T-helper 17 cell (primary cell): ENCODE results near the gene C9orf78. TPM values are rescaled to one million over a fixed set of nuclear protein-coding genes. Genes with fewer than 3 reads are reported as not detected.
"Not testable (repeated sequence)": the region's sequence is repeated elsewhere in the genome, so short reads cannot be mapped to it uniquely, and the experiment has no call there.

Experiments
- ATAC-seq: fragments of 150-1000 bp; cut with Tn5 transposase; 2 replicates; pipeline ENCODE4 v1.10.0; 2021; ENCODE audit warnings: mild to moderate bottlenecking, moderate library complexity
- DNase-seq, 3 donors: peaks; one replicate each; pipeline versions ENCODE4 v3.0.0 to v3.0.0-alpha.2; 2020 to 2021
- H3K9me3 ChIP-seq: one replicate; pipeline ENCODE4 v1.7.0; 2013; ENCODE audit warnings: low read length, mild to moderate bottlenecking; ENCODE audit not compliant: control insufficient read depth, poor library complexity, severe bottlenecking
- H3K27ac Mint-ChIP-seq: one replicate; pipeline ENCODE4 v1.8.0; 2022; ENCODE audit warnings: mild to moderate bottlenecking, moderate library complexity, mixed read lengths
- H3K27me3 Mint-ChIP-seq: one replicate; pipeline ENCODE4 v1.8.0; 2022; ENCODE audit warnings: mixed read lengths
- H3K36me3 Mint-ChIP-seq: one replicate; pipeline ENCODE4 v1.8.0; 2022; ENCODE audit warnings: low read depth, mixed read lengths
- H3K4me1 Mint-ChIP-seq: one replicate; pipeline ENCODE4 v1.8.0; 2022; ENCODE audit warnings: mild to moderate bottlenecking, mixed read lengths
- H3K4me3 Mint-ChIP-seq: one replicate; pipeline ENCODE4 v1.8.0; 2022; ENCODE audit warnings: mild to moderate bottlenecking, moderate library complexity, mixed read lengths
- total RNA-seq, 4 donors: library from RNA in 2 of 4; stranded (reverse) in 2 of 4; gene quantifications; one replicate each; pipeline ENCODE4 v1.2.3 and lab custom pipeline; 2022 to 2026

C9orf78 gene
- total RNA-seq, 2 donors from 2014 or later = 96.2 to 111 TPM

DNA sequence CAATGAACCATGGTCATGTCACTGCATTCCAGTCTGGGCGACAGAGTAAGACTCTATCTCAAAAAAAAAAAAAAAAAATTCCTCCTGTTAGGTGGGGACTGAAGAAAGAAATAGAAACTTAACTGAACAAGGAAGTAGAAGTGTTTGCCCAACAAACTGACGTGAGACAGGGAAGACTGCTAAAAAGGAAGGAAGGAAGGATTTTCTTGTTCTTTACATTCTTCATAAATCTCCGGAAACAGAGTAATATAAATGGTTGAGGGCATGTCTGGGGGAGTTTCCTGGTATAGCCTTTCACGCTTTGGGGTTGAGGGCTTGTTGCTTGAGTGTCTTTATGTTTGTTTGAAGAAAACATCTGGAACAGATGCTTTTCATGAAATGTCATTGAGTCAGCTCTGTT is 29.0 kb downstream of the C9orf78 start:
- ATAC-seq = no peak
- peak overlapping the region; percentile 41 for H3K4me3 Mint-ChIP-seq
- no peaks in the 10 kb centered on the region for H3K9me3 ChIP-seq
- peaks cover 18% of the 10 kb centered on the region for H3K4me1 Mint-ChIP-seq
- no peak for DNase-seq
- H3K27me3 Mint-ChIP-seq = no peaks in the 10 kb centered on the region
- no peaks in the 10 kb centered on the region for H3K36me3 Mint-ChIP-seq
- H3K27ac Mint-ChIP-seq = no peak overlapping the region

GRCh38 chr9:129803676-129804060 is 31.4 kb downstream of the C9orf78 start:
- H3K9me3 ChIP-seq = no peaks in the 10 kb centered on the region
- H3K27ac Mint-ChIP-seq = no peak overlapping the region
- no peaks in the 10 kb centered on the region for H3K36me3 Mint-ChIP-seq
- peaks cover 16% of the 10 kb centered on the region for H3K4me1 Mint-ChIP-seq
- DNase-seq (no peak), ATAC-seq (no peak)
- no peaks in the 10 kb centered on the region for H3K27me3 Mint-ChIP-seq
- peak overlapping the region; percentile 87 for H3K4me3 Mint-ChIP-seq

- H3K9me3 ChIP-seq = no peaks in the 10 kb centered on the region
- peak; percentile 93 for ATAC-seq
- peaks cover 16% of the 10 kb centered on the region for H3K4me1 Mint-ChIP-seq
- H3K27me3 Mint-ChIP-seq = no peaks in the 10 kb centered on the region
- peak within 1 kb of the TSS; percentile 87 for H3K4me3 Mint-ChIP-seq
- peak within 1 kb of the TSS; percentile 75 for H3K27ac Mint-ChIP-seq
- DNase-seq = peak; percentile 88 to 89 (median 88)
- no peaks in the 10 kb centered on the region for H3K36me3 Mint-ChIP-seq
Observed at GRCh38 chr9:129802833-129803675, 32.0 kb downstream of the C9orf78 start, which contains the start of gene TOR1B. TOR1B (plus strand) TSS chr9:129803184; CDS start chr9:129803213, 29 bp downstream.

- Mint-ChIP-seq H3K4me3 (peak overlapping the region; percentile 76), H3K4me1 (peaks cover 16% of the 10 kb centered on the region), H3K36me3 (no peaks in the 10 kb centered on the region), H3K27ac (peak overlapping the region; percentile 60), H3K27me3 (no peaks in the 10 kb centered on the region)
- H3K9me3 ChIP-seq = no peaks in the 10 kb centered on the region
- ATAC-seq (no peak), DNase-seq (no peak)
Observed at GRCh38 chr9:129801504-129801903, 33.6 kb downstream of the C9orf78 start.

- no peak overlapping the region for H3K27ac Mint-ChIP-seq
- no peak for ATAC-seq
- H3K4me3 Mint-ChIP-seq = no peak overlapping the region
- no peaks in the 10 kb centered on the region for H3K27me3 Mint-ChIP-seq
- H3K9me3 ChIP-seq = no peaks in the 10 kb centered on the region
- no peaks in the 10 kb centered on the region for H3K36me3 Mint-ChIP-seq
- DNase-seq = no peak
- peaks cover 2% of the 10 kb centered on the region for H3K4me1 Mint-ChIP-seq
Observed at GRCh38 chr9:129798973-129799372, 36.1 kb downstream of the C9orf78 start.

- H3K36me3 Mint-ChIP-seq, H3K4me1 Mint-ChIP-seq, H3K4me3 Mint-ChIP-seq, ATAC-seq, H3K27ac Mint-ChIP-seq, H3K9me3 ChIP-seq, DNase-seq, H3K27me3 Mint-ChIP-seq: not testable (repeated sequence)
Observed at GRCh38 chr9:129796029-129796428, 39.0 kb downstream of the C9orf78 start.

- DNase-seq = no peak
- no peaks in the 10 kb centered on the region for H3K36me3 Mint-ChIP-seq
Observed at GRCh38 chr9:129794549-129794948, 40.5 kb downstream of the C9orf78 start.

DNA sequence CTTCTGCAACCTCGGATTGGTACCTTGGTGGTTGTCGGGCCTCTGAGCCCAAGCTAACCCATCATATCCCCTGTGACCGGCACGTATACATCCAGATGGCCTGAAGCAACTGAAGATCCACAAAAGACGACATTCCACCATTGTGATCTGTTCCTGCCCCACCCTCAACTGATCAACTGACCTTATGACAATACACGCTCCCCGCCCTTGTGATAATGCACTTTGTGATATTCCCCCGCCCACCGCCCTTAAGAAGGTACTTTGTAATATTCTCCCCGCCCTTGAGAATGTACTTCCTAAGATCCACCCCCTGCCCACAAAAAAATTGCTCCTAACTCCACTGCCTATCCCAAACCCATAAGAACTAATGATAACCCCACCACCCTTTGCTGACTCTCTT is 48.6 kb downstream of the C9orf78 start:
- H3K4me3 Mint-ChIP-seq = no peak overlapping the region
- no peak overlapping the region for H3K27ac Mint-ChIP-seq
- peaks cover 9% of the 10 kb centered on the region for H3K4me1 Mint-ChIP-seq
- ATAC-seq = no peak
- peaks cover 2% of the 10 kb centered on the region for H3K36me3 Mint-ChIP-seq
- no peak for DNase-seq
- peaks cover 21% of the 10 kb centered on the region for H3K27me3 Mint-ChIP-seq
- no peaks in the 10 kb centered on the region for H3K9me3 ChIP-seq

More at GRCh38 chr9:129794549-129794948, 40.5 kb downstream of the C9orf78 start:
- H3K27ac Mint-ChIP-seq = no peak overlapping the region
- H3K9me3 ChIP-seq = no peaks in the 10 kb centered on the region
- peaks cover 5% of the 10 kb centered on the region for H3K4me1 Mint-ChIP-seq
- no peak overlapping the region for H3K4me3 Mint-ChIP-seq
- no peak for ATAC-seq
- no peaks in the 10 kb centered on the region for H3K27me3 Mint-ChIP-seq

- no peak for ATAC-seq
- Mint-ChIP-seq H3K4me1 (peaks cover 9% of the 10 kb centered on the region), H3K4me3 (no peak overlapping the region), H3K36me3 (peaks cover 2% of the 10 kb centered on the region), H3K27me3 (peaks cover 22% of the 10 kb centered on the region), H3K27ac (no peak overlapping the region)
- DNase-seq = no peak
- H3K9me3 ChIP-seq = no peaks in the 10 kb centered on the region
Observed at GRCh38 chr9:129785866-129786265, 49.2 kb downstream of the C9orf78 start.

DNA sequence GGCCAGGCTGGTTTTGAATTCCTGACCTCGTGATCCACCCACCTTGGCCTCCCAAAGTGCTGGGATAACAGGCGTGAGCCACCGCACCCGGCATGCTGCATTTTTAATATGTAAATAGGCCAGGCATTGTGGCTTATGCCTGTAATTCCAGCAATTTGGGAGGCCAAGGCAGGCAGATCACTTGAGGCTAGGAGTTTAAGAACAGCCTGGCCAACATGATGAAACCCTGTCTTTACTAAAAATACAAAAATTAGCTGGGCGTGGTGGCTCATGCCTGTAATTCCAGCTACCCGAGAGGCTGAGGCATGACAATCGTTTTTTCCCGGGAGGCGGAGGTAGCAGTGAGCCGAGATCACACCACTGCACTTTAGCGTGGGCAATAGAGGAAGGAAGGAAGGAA is 50.1 kb downstream of the C9orf78 start:
- not testable (repeated sequence) for DNase-seq, H3K9me3 ChIP-seq, H3K27ac Mint-ChIP-seq, H3K4me1 Mint-ChIP-seq, ATAC-seq, H3K36me3 Mint-ChIP-seq, H3K4me3 Mint-ChIP-seq
- peaks cover 29% of the 10 kb centered on the region for H3K27me3 Mint-ChIP-seq

DNA sequence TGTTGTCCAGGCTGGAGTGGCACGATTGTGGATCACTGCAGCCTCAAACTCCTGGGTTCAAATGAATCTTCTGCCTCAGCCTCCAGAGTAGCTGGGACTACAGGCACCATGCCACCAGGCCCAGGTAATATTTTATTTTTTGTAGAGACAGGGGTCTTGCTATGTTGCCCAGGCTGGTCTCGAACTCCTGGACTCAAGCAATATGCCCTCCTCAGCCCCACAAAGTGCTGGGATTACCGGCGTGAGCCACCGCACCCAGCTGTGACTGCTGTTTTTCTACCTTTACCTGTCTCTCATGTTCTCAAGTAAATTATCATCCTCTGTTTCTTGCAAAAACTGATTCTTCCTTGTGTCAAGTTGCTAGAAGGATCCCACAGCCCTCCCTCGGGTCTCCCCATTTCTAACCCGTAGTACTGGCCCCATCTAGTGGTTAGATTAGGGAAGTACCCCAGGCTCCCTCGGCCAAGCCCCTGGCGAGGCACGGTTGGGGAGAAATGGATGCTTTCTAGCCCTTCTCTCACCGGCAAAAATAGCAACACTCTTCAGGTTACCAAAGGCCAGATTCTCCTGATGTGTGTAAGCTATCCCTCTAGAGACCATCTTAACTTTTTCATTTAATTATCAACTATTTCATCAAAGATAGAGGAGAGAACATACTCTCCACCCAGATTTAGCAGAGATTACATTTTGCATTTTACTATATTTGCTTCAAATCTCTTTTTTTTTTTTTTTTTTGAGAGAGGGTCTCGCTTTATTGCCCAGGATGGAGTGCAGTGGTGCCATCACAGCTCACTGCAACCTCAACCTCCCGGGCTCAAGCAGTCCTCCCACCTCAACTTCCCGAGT is 51.3 kb downstream of the C9orf78 start:
- H3K4me3 Mint-ChIP-seq = peak overlapping the region; percentile 55
- H3K4me1 Mint-ChIP-seq = peaks cover 6% of the 10 kb centered on the region
- H3K27ac Mint-ChIP-seq = no peak overlapping the region
- DNase-seq (peak; percentile 31 to 73 (median 45)), ATAC-seq (peak; percentile 100)
- no peaks in the 10 kb centered on the region for H3K9me3 ChIP-seq
- H3K27me3 Mint-ChIP-seq = peaks cover 29% of the 10 kb centered on the region
- peaks cover 2% of the 10 kb centered on the region for H3K36me3 Mint-ChIP-seq

DNA sequence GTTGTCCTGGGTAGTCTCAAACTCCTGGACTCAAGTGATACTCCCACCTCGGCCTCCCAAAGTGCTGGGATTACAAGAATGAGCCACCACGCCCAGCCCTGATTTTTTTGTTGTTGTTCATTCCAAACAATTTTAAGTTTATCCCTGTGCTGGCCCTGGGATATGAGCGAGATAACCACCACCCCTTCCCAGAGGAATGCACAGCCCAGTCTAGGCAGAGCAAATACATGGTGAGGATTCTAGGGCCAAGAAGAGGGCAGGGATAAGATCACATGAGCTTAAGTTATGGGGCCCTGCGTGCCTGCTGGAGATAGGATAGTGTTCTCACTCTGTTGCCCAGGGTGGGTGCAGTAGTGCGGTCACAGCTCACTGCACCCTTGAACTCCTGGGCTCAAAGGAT is 53.1 kb downstream of the C9orf78 start:
- H3K4me1 Mint-ChIP-seq = peaks cover 14% of the 10 kb centered on the region
- H3K36me3 Mint-ChIP-seq = peaks cover 2% of the 10 kb centered on the region
- no peak overlapping the region for H3K27ac Mint-ChIP-seq
- ATAC-seq = no peak
- DNase-seq = no peak
- H3K27me3 Mint-ChIP-seq = peaks cover 34% of the 10 kb centered on the region
- no peak overlapping the region for H3K4me3 Mint-ChIP-seq
- H3K9me3 ChIP-seq = no peaks in the 10 kb centered on the region

DNA sequence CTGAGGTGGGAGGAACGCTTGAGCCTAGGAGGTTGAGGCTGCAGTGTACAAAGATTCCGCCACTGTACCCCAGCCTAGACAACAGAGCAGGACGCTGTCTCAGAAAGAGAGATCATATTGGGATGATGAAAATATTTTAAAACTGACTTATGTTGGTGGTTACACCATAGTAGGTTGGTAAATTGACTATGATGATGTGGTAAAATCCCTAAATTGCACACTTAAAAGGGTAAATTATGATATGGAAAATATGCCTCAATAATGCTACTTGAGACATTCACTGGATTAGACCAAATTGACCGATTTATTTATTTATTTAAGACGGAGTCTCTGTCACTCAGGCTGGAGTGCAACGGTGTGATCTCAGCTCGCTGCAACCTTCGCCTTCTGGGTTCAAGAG is 53.9 kb downstream of the C9orf78 start:
- no peak overlapping the region for H3K27ac Mint-ChIP-seq

More for the DNA sequence above, 53.9 kb downstream of the C9orf78 start:
- DNase-seq (no peak), ATAC-seq (no peak)
- Mint-ChIP-seq H3K27me3 (peaks cover 31% of the 10 kb centered on the region), H3K36me3 (no peaks in the 10 kb centered on the region), H3K4me3 (no peak overlapping the region), H3K4me1 (peaks cover 14% of the 10 kb centered on the region)
- H3K9me3 ChIP-seq = no peaks in the 10 kb centered on the region
